IPS-18c (cell line): ENCODE results near the gene PRIMPOL.

Experiments used
- H3K4me3 ChIP-seq: 2 replicates; pipeline ENCODE4 v1.7.0; 2013; ENCODE audit warnings: low read depth, mild to moderate bottlenecking, low read length, moderate library complexity; ENCODE audit not compliant: insufficient read depth
- H3K9me3 ChIP-seq: one replicate; pipeline ENCODE4 v1.6.1; 2013; ENCODE audit warnings: mild to moderate bottlenecking, low read length, moderate library complexity; ENCODE audit not compliant: control insufficient read depth, insufficient read depth

Gene PRIMPOL

GRCh38 chr4:184684491-184685189 lies 35.1 kb downstream of the PRIMPOL start:
- no peaks in the 10 kb centered on the region for H3K9me3 ChIP-seq
- no peak overlapping the region for H3K4me3 ChIP-seq

- Histone ChIP-seq H3K9me3 (no peaks in the 10 kb centered on the region), H3K4me3 (no peak overlapping the region)
Measured at GRCh38 chr4:184688005-184688404, 38.5 kb downstream of the PRIMPOL start.

- Histone ChIP-seq H3K9me3 (no peaks in the 10 kb centered on the region), H3K4me3 (no peak overlapping the region)
Measured at GRCh38 chr4:184688447-184688846, 38.9 kb downstream of the PRIMPOL start.

GRCh38 chr4:184689681-184690080 lies 40.1 kb downstream of the PRIMPOL start:
- H3K9me3 ChIP-seq, result no peaks in the 10 kb centered on the region
- H3K4me3 ChIP-seq, result no peak overlapping the region

- H3K4me3 ChIP-seq, result no peak overlapping the region
- no peaks in the 10 kb centered on the region for H3K9me3 ChIP-seq
Measured at GRCh38 chr4:184693056-184693455, 43.5 kb downstream of the PRIMPOL start.

GRCh38 chr4:184694412-184694956 lies 44.9 kb downstream of the PRIMPOL start:
- Histone ChIP-seq H3K9me3 (no peaks in the 10 kb centered on the region), H3K4me3 (no peak overlapping the region)

GRCh38 chr4:184695178-184695896 lies 45.8 kb downstream of the PRIMPOL start:
- Histone ChIP-seq H3K4me3 (no peak overlapping the region), H3K9me3 (no peaks in the 10 kb centered on the region)

GRCh38 chr4:184697956-184698355 lies 48.4 kb downstream of the PRIMPOL start:
- Histone ChIP-seq H3K9me3 (no peaks in the 10 kb centered on the region), H3K4me3 (no peak overlapping the region)

- no peak overlapping the region for H3K4me3 ChIP-seq
- no peaks in the 10 kb centered on the region for H3K9me3 ChIP-seq
Measured at GRCh38 chr4:184699941-184700340, 50.4 kb downstream of the PRIMPOL start.

- Histone ChIP-seq H3K9me3 (no peaks in the 10 kb centered on the region), H3K4me3 (no peak overlapping the region)
Measured at GRCh38 chr4:184702114-184702513, 52.6 kb downstream of the PRIMPOL start.

- no peaks in the 10 kb centered on the region for H3K9me3 ChIP-seq
- no peak overlapping the region for H3K4me3 ChIP-seq
Measured at GRCh38 chr4:184705692-184706091, 56.2 kb downstream of the PRIMPOL start.

- no peaks in the 10 kb centered on the region for H3K9me3 ChIP-seq
- no peak overlapping the region for H3K4me3 ChIP-seq
Measured at GRCh38 chr4:184706453-184706852, 56.9 kb downstream of the PRIMPOL start.

- Histone ChIP-seq H3K4me3 (no peak overlapping the region), H3K9me3 (no peaks in the 10 kb centered on the region)
Measured at GRCh38 chr4:184712322-184712721, 62.8 kb downstream of the PRIMPOL start.

GRCh38 chr4:184713887-184714286 lies 64.3 kb downstream of the PRIMPOL start:
- no peaks in the 10 kb centered on the region for H3K9me3 ChIP-seq
- no peak overlapping the region for H3K4me3 ChIP-seq

GRCh38 chr4:184715526-184715925 lies 66.0 kb downstream of the PRIMPOL start:
- no peak overlapping the region for H3K4me3 ChIP-seq
- H3K9me3 ChIP-seq, result no peaks in the 10 kb centered on the region

GRCh38 chr4:184719407-184719806 lies 69.9 kb downstream of the PRIMPOL start:
- H3K9me3 ChIP-seq, result no peaks in the 10 kb centered on the region
- no peak overlapping the region for H3K4me3 ChIP-seq

GRCh38 chr4:184721254-184721653 lies 71.7 kb downstream of the PRIMPOL start:
- H3K9me3 ChIP-seq, result no peaks in the 10 kb centered on the region
- H3K4me3 ChIP-seq, result no peak overlapping the region

- H3K4me3 ChIP-seq, result no peak overlapping the region
- no peaks in the 10 kb centered on the region for H3K9me3 ChIP-seq
Measured at GRCh38 chr4:184722798-184723197, 73.3 kb downstream of the PRIMPOL start.
